ENCODE measurements around the gene ZBTB20. TPM values are rescaled to one million over a fixed set of nuclear protein-coding genes. Genes with fewer than 3 reads are reported as not detected.
A peak's percentile ranks its signal among the peaks of the same experiment; 100 is the strongest.

The ZBTB20 gene
- total RNA-seq, 1 experiment from 2014 or later, result 0.10 TPM

- no peak for DNase-seq (ENCODE audit: low spot score)
- in situ Hi-C loops (cut with HindIII; ENCODE audit: low sequenced_read_pairs), result no loop called here
Observed at GRCh38 chr3:114460459-114460858, 686.6 kb downstream of the ZBTB20 start.

- in situ Hi-C loops (cut with HindIII; ENCODE audit: low sequenced_read_pairs), result no loop called here
Observed at GRCh38 chr3:114456742-114457141, 690.3 kb downstream of the ZBTB20 start.

GRCh38 chr3:114455432-114455831, 691.7 kb downstream of the ZBTB20 start:
- in situ Hi-C loops (cut with HindIII; ENCODE audit: low sequenced_read_pairs), result no loop called here

More at GRCh38 chr3:114456742-114457141, 690.3 kb downstream of the ZBTB20 start:
- no peak for DNase-seq (ENCODE audit: low spot score)

GRCh38 chr3:114454551-114455251, 692.4 kb downstream of the ZBTB20 start:
- in situ Hi-C loops (cut with HindIII; ENCODE audit: low sequenced_read_pairs), result no loop called here
- DNase-seq (ENCODE audit: low spot score), result peak; percentile 83

More at GRCh38 chr3:114455432-114455831, 691.7 kb downstream of the ZBTB20 start:
- DNase-seq (ENCODE audit: low spot score), result peak; percentile 74

- in situ Hi-C loops (cut with HindIII; ENCODE audit: low sequenced_read_pairs), result no loop called here
- peak; percentile 60 for DNase-seq (ENCODE audit: low spot score)
Observed at GRCh38 chr3:114453361-114453780, 693.7 kb downstream of the ZBTB20 start.

- in situ Hi-C loops (cut with HindIII; ENCODE audit: low sequenced_read_pairs), result no loop called here
Observed at GRCh38 chr3:114452937-114453336, 694.2 kb downstream of the ZBTB20 start.

GRCh38 chr3:114452256-114452655, 694.8 kb downstream of the ZBTB20 start:
- DNase-seq (ENCODE audit: low spot score), result peak; percentile 79
- in situ Hi-C loops (cut with HindIII; ENCODE audit: low sequenced_read_pairs), result no loop called here

More at GRCh38 chr3:114452937-114453336, 694.2 kb downstream of the ZBTB20 start:
- no peak for DNase-seq (ENCODE audit: low spot score)

- DNase-seq (ENCODE audit: low spot score), result peak; percentile 77
- in situ Hi-C loops (cut with HindIII; ENCODE audit: low sequenced_read_pairs), result no loop called here
Observed at GRCh38 chr3:114451561-114452018, 695.5 kb downstream of the ZBTB20 start.

- in situ Hi-C loops (cut with HindIII; ENCODE audit: low sequenced_read_pairs), result no loop called here
- peak; percentile 64 for DNase-seq (ENCODE audit: low spot score)
Observed at GRCh38 chr3:114451051-114451451, 696.0 kb downstream of the ZBTB20 start.

- DNase-seq (ENCODE audit: low spot score), result peak; percentile 76
- in situ Hi-C loops (cut with HindIII; ENCODE audit: low sequenced_read_pairs), result no loop called here
Observed at GRCh38 chr3:114450008-114450596, 697.0 kb downstream of the ZBTB20 start.

GRCh38 chr3:114449271-114450007, 697.6 kb downstream of the ZBTB20 start:
- in situ Hi-C loops (cut with HindIII; ENCODE audit: low sequenced_read_pairs), result no loop called here
- peak; percentile 58 for DNase-seq (ENCODE audit: low spot score)

- in situ Hi-C loops (cut with HindIII; ENCODE audit: low sequenced_read_pairs), result no loop called here
- peak; percentile 73 for DNase-seq (ENCODE audit: low spot score)
Observed at GRCh38 chr3:114447950-114448479, 699.1 kb downstream of the ZBTB20 start.

- in situ Hi-C loops (cut with HindIII; ENCODE audit: low sequenced_read_pairs), result no loop called here
- DNase-seq (ENCODE audit: low spot score), result peak; percentile 69
Observed at GRCh38 chr3:114447545-114447944, 699.5 kb downstream of the ZBTB20 start.

GRCh38 chr3:114446600-114446999, 700.5 kb downstream of the ZBTB20 start:
- in situ Hi-C loops (cut with HindIII; ENCODE audit: low sequenced_read_pairs), result no loop called here
- peak; percentile 85 for DNase-seq (ENCODE audit: low spot score)

GRCh38 chr3:114445233-114445632, 701.9 kb downstream of the ZBTB20 start:
- no peak for DNase-seq (ENCODE audit: low spot score)
- in situ Hi-C loops (cut with HindIII; ENCODE audit: low sequenced_read_pairs), result no loop called here

- in situ Hi-C loops (cut with HindIII; ENCODE audit: low sequenced_read_pairs), result no loop called here
- no peak for DNase-seq (ENCODE audit: low spot score)
Observed at GRCh38 chr3:114444216-114444615, 702.9 kb downstream of the ZBTB20 start.

GRCh38 chr3:114442246-114442645, 704.8 kb downstream of the ZBTB20 start:
- DNase-seq (ENCODE audit: low spot score), result no peak
- in situ Hi-C loops (cut with HindIII; ENCODE audit: low sequenced_read_pairs), result no loop called here

GRCh38 chr3:114441386-114441785, 705.7 kb downstream of the ZBTB20 start:
- in situ Hi-C loops (cut with HindIII; ENCODE audit: low sequenced_read_pairs), result no loop called here
- DNase-seq (ENCODE audit: low spot score), result peak; percentile 45

- DNase-seq (ENCODE audit: low spot score), result no peak
- in situ Hi-C loops (cut with HindIII; ENCODE audit: low sequenced_read_pairs), result no loop called here
Observed at GRCh38 chr3:114440700-114441099, 706.4 kb downstream of the ZBTB20 start.

GRCh38 chr3:114439284-114439683, 707.8 kb downstream of the ZBTB20 start:
- no peak for DNase-seq (ENCODE audit: low spot score)
- in situ Hi-C loops (cut with HindIII; ENCODE audit: low sequenced_read_pairs), result no loop called here

Measured in G401 (cell line).